ENCODE data around the gene LRRC46. TPM values are rescaled to one million over a fixed set of nuclear protein-coding genes. Genes with fewer than 3 reads are reported as not detected.
A peak's percentile ranks its signal among the peaks of the same experiment; 100 is the strongest.

The LRRC46 gene
- total and polyA plus RNA-seq, 10 of the 15 experiments (the other 5 are each of a cell fraction or from before 2014, with no cell fraction given) = 0.15 to 1.8 (median 0.38) TPM; not detected in 1

GRCh38 chr17:47808036-47808829 lies 23.2 kb upstream of the LRRC46 start:
- no peak for FAIRE-seq

GRCh38 chr17:47808830-47809480 lies 22.5 kb upstream of the LRRC46 start:
- BruUV-seq (replicated peaks) = no TSS peak
- ChIA-PET POLR2A (no interaction called here), CTCF (interaction anchor here (1.4 kb wide), 1 partner anchor 78 kb away, joined by 4 read pairs; no protein-coding TSS in a partner anchor), RAD21 (ENCODE audit: unreplicated experiment) (no interaction called here), SMC1A (ENCODE audit: uncharacterized antibody, unreplicated experiment) (interaction anchor here (0.6 kb wide), 1 partner anchor 86 kb away, joined by 3 read pairs; no protein-coding TSS in a partner anchor)
- H3K27ac ChIP-seq (ENCODE audit: control insufficient read depth, insufficient read depth) = no peak overlapping the region
- H2AFZ ChIP-seq (ENCODE audit: control insufficient read depth, low read depth, low read length) = no peak overlapping the region
- in situ Hi-C loops (cut with MboI) = loop anchor here (10.0 kb wide), 1 partner anchor 114 kb away; the partner anchor contains the start of gene TBKBP1
- TF ChIP-seq SREBF1 (IDR thresholded peaks at IDR 0.05; ENCODE audit: low read length) (no peak), BCL11A (IDR thresholded peaks at IDR 0.05; ENCODE audit: low read depth, low read length) (no peak)
- peaks cover 0 to 8% of the 10 kb centered on the region in 2 experiments; a peak in 3 of 4 replicates for H3K36me3 ChIP-seq (ENCODE audit: control insufficient read depth in 2 of 2, insufficient read depth in 2 of 2, low read length in 1 of 2)
- H3K9ac ChIP-seq (ENCODE audit: control insufficient read depth, insufficient read depth, low read length) = no peak overlapping the region
- DNase-seq (ENCODE audit: low read depth, low spot score) = no peak
- no peak overlapping the region for H3K4me3 ChIP-seq
- ATAC-seq = no peak
- no peaks in the 10 kb centered on the region for H4K20me1 ChIP-seq (ENCODE audit: control insufficient read depth, insufficient read depth)
- no peaks in the 10 kb centered on the region for H3K79me2 ChIP-seq (ENCODE audit: control insufficient read depth, insufficient read depth, low read length)
- no peaks in the 10 kb centered on the region for H3K27me3 ChIP-seq (replicated peaks in 1 of 2; ENCODE audit: control insufficient read depth in 2 of 2, insufficient read depth in 2 of 2, low read length in 1 of 2)
- no peaks in the 10 kb centered on the region for H3K4me1 ChIP-seq (ENCODE audit: control insufficient read depth, insufficient read depth, low read length)
- no peak overlapping the region for H3K4me2 ChIP-seq (ENCODE audit: control insufficient read depth, insufficient read depth)
- intact Hi-C loops (cut with micrococcal nuclease; ENCODE audit: unreplicated experiment) = no loop called here
- no peak for FAIRE-seq
- H3K9me3 ChIP-seq (replicated peaks; ENCODE audit: control insufficient read depth, insufficient read depth, low read length) = no peaks in the 10 kb centered on the region
- WGBS (ENCODE audit: insufficient coverage, insufficient replicate concordance, low lambda C conversion rate, missing lambda C conversion rate) = 94% methylated on average over 22 of the region's 22 CpGs

More at GRCh38 chr17:47808036-47808829, 23.2 kb upstream of the LRRC46 start:
- peaks cover 0 to 8% of the 10 kb centered on the region in 2 experiments; a peak in 3 of 4 replicates for H3K36me3 ChIP-seq (ENCODE audit: control insufficient read depth in 2 of 2, insufficient read depth in 2 of 2, low read length in 1 of 2)
- intact Hi-C loops (cut with micrococcal nuclease; ENCODE audit: unreplicated experiment) = no loop called here
- ChIA-PET RAD21 (ENCODE audit: unreplicated experiment) (no interaction called here), CTCF (interaction anchor here (1.4 kb wide), 1 partner anchor 78 kb away, joined by 4 read pairs; no protein-coding TSS in a partner anchor), POLR2A (interaction anchor here (0.5 kb wide), 1 partner anchor 214 kb away, joined by 5 read pairs; no protein-coding TSS in a partner anchor), SMC1A (ENCODE audit: uncharacterized antibody, unreplicated experiment) (no interaction called here)
- in situ Hi-C loops (cut with MboI) = loop anchor here (10.0 kb wide), 1 partner anchor 113 kb away; the partner anchor contains the start of gene TBKBP1
- H3K27me3 ChIP-seq (replicated peaks in 1 of 2; ENCODE audit: control insufficient read depth in 2 of 2, insufficient read depth in 2 of 2, low read length in 1 of 2) = no peaks in the 10 kb centered on the region
- no peaks in the 10 kb centered on the region for H3K79me2 ChIP-seq (ENCODE audit: control insufficient read depth, insufficient read depth, low read length)
- TF ChIP-seq RB1 (IDR thresholded peaks at IDR 0.05; ENCODE audit: borderline replicate concordance) (no peak), TAF1 (IDR thresholded peaks at IDR 0.05; ENCODE audit: borderline replicate concordance, low read depth, low read length) (no peak)
- H3K9ac ChIP-seq (ENCODE audit: control insufficient read depth, insufficient read depth, low read length) = no peak overlapping the region
- no peak overlapping the region for H3K27ac ChIP-seq (ENCODE audit: control insufficient read depth, insufficient read depth)
- TSS peak; percentile 43 for BruUV-seq (replicated peaks)
- ATAC-seq = no peak
- no peak overlapping the region for H3K4me2 ChIP-seq (ENCODE audit: control insufficient read depth, insufficient read depth)
- H3K9me3 ChIP-seq (replicated peaks; ENCODE audit: control insufficient read depth, insufficient read depth, low read length) = no peaks in the 10 kb centered on the region
- H3K4me1 ChIP-seq (ENCODE audit: control insufficient read depth, insufficient read depth, low read length) = no peaks in the 10 kb centered on the region
- no peak for DNase-seq (ENCODE audit: low read depth, low spot score)
- H2AFZ ChIP-seq (ENCODE audit: control insufficient read depth, low read depth, low read length) = no peak overlapping the region
- no peaks in the 10 kb centered on the region for H4K20me1 ChIP-seq (ENCODE audit: control insufficient read depth, insufficient read depth)
- H3K4me3 ChIP-seq = no peak overlapping the region
- 83% methylated on average over 20 of the region's 20 CpGs for whole genome bisulfite sequencing (ENCODE audit: insufficient coverage, insufficient replicate concordance, low lambda C conversion rate, missing lambda C conversion rate)
